Posterior vena cava (tissue), 2 donors: ENCODE data around the gene MAGEB2. TPM values are rescaled to one million over a fixed set of nuclear protein-coding genes. Genes with fewer than 3 reads are reported as not detected.

Source experiments
- DNase-seq: peaks from one replicate; pipeline ENCODE4 v3.0.0-alpha.2; 2020; ENCODE audit warnings: low spot score
- intact Hi-C, 2 donors: fragments of 100-400 bp; cut with DNase I; formaldehyde crosslinking; loops; one replicate each; pipeline versions ENCODE4 v1.14.1 to v1.14.2; 2022 to 2023
- total RNA-seq, 2 donors: library from RNA; stranded (reverse); fragmentation: NEBNext Ultra II Directional; extraction: Animal tissue kit (Norgen Biotek cat#: 25700); gene quantifications; one replicate each; pipeline ENCODE4 v1.2.1, GENCODE V29; 2021
- donor health status: DM: yes; HTN: yes; CAD: no.
- donor health status: DM: yes; HTN: yes; CAD: no.

MAGEB2 gene
- total RNA-seq, 2 donors from 2014 or later: not detected

DNA sequence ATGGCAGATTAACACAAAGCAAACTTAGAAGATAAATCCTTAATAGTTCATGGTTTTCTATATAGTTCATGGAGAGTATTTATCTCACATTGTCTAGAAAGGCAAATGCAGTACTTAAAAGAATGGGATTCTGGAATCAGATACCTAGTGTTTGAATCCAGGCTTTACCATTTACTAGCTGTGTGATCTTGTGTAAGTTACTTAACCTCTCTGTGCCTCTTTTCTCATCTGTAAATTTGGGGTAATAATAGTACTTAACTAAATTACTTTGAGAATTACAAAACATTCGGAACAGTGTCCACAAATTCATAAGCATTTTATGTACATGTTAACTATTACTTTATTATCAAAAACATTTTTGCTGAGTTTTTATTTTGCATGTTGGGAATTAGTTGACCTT lies 47.4 kb downstream of the MAGEB2 start:
- no peak for DNase-seq
- intact Hi-C loops: no loop called here

Other genes with a start within 250 kb of the MAGEB2 start
- gene MAGEB3, start 15.1 kb downstream of the MAGEB2 start, total RNA-seq: not detected
- gene MAGEB4, start 26.4 kb downstream of the MAGEB2 start, total RNA-seq: not detected
- not detected for gene MAGEB1, start 31.6 kb downstream of the MAGEB2 start, total RNA-seq
- not detected for gene NR0B1, start 93.8 kb downstream of the MAGEB2 start, total RNA-seq